ENCODE measurements around the gene PARD3B.

Gene PARD3B

GRCh38 chr2:204824751-204825453 lies 279.6 kb downstream of the PARD3B start:
- DNase-seq (ENCODE audit: low spot score) (peak; percentile 67), FAIRE-seq (no peak)

GRCh38 chr2:204825681-204826080 lies 280.4 kb downstream of the PARD3B start:
- FAIRE-seq: no peak

GRCh38 chr2:204827701-204828590 lies 282.7 kb downstream of the PARD3B start:
- no peak for DNase-seq (ENCODE audit: low spot score)
- peak; percentile 82 for FAIRE-seq

More at GRCh38 chr2:204825681-204826080, 280.4 kb downstream of the PARD3B start:
- no peak for DNase-seq (ENCODE audit: low spot score)

- FAIRE-seq (no peak), DNase-seq (ENCODE audit: low spot score) (no peak)
Measured at GRCh38 chr2:204834716-204835384, 289.6 kb downstream of the PARD3B start.

DNA sequence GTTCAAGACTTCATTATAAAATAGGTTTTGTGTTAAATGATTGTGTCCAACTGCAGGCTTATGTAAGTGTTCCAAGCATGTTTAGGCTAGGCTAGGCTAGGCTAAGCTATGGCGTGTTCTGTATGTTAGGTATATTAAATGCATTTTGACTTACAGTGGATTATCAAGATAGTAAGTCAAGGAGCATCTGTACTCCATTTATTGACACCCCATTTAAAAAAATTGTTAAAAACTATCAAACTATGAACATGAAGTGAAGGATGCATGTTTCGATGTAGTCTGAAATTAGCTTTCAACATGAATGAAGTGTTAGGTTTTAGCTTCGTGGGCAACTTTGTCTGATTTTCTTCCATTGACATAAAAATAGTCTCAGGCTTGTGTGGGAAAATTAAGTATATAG lies 290.5 kb downstream of the PARD3B start:
- FAIRE-seq (no peak), DNase-seq (ENCODE audit: low spot score) (no peak)

GRCh38 chr2:204840504-204840903 lies 295.2 kb downstream of the PARD3B start:
- DNase-seq (ENCODE audit: low spot score): no peak
- no peak for FAIRE-seq

GRCh38 chr2:204842068-204842467 lies 296.8 kb downstream of the PARD3B start:
- no peak for FAIRE-seq

DNA sequence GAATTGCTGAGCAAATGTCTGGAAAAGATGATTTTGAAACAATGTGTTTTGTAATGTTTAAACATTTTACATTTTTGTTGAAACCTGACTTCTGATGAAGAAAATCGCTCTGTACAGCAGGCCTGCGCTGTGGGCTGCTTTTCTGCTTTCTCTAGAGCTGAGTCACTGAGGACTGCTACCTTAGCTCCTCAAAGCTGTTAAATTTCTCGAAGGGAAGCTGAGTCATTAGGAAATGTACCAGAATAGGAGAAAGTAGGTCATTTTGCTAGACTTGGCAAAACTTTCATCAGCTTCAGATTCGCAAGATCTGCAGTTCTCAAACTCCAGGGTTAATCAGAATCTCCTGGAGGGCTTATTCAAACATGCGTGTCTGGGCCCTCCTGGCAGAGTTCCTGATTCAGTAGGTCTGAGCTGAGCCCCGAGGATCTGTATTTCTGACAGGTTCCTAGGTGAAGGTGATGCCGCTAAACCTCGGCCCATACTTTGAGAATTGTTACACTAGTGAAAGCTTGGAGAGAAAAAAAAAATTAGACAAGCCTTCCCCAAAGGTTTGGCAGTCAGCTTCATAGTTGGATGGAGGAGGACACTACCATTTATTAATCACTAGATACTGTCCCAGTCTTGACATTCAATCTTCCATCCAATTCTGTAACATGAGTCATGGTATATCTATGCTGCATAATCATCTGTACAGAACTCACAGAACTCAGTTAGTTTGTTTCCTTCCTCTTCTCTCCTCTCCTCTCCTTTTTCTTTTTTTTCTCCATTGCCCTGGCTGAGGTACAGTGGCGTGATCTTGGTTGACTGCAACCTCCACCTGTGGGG lies 297.6 kb downstream of the PARD3B start:
- DNase-seq (ENCODE audit: low spot score): peak; percentile 75
- peak; percentile 95 for FAIRE-seq

More at GRCh38 chr2:204842068-204842467, 296.8 kb downstream of the PARD3B start:
- no peak for DNase-seq (ENCODE audit: low spot score)

DNA sequence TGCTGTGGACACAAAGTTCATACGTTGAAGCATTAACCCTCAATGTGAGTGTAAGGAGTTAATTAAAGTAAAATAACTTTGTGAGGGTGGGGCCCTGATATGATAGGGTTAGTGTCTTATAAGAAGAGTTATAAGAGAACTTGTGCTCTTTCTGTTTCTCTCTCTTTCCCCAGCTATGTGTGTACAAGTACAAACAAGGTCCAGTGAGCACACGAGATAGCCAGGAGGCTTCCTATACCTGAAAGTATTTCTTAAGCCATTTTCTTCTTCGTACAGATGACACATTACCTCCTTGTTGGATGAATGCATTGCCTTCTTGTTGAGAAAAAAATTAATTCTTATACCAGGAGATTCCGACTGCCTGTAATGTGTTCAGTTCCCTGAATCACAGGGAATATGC lies 301.2 kb downstream of the PARD3B start:
- no peak for FAIRE-seq
- no peak for DNase-seq (ENCODE audit: low spot score)

DNA sequence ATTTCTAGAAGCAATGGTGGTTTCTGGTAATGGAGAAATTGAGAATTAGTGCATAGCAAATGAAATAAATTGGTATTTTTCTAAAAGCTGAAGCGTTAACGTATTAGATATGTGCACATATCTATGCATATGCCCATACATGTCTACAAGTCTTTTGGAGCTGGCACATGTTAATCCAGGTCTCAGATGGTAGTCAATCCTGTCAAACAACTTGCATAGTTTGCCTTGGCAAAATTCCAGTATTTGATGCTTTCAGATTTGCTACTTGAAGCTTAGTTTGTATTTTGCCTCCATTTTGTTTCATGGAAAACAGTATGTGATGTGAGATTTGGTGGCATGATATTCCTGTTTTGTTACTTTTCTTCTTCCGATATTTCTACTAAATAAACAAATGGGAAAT lies 304.6 kb downstream of the PARD3B start:
- DNase-seq (ENCODE audit: low spot score): no peak
- FAIRE-seq: no peak

- no peak for DNase-seq (ENCODE audit: low spot score)
- FAIRE-seq: no peak
Measured at GRCh38 chr2:204850581-204850980, 305.3 kb downstream of the PARD3B start.

DNA sequence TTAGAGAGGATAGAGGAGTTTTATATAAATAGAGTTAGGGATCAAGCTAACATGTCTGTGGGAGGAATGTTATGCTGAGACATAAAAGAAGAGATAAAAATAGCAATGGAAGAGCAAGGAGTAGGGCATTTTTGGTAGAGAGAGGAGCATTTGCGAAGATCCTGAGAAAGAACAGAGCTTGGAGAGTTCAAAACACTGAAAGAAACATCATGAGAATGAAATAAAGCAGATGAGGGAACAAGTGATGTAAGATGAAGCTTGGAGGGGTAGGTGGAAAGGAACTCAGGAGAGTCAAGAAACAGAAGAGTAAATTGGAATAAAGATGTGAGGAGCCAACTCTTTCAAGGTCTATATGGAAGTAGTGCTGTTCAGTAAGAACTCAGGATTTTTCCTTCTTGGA lies 308.6 kb downstream of the PARD3B start:
- no peak for FAIRE-seq
- no peak for DNase-seq (ENCODE audit: low spot score)

DNA sequence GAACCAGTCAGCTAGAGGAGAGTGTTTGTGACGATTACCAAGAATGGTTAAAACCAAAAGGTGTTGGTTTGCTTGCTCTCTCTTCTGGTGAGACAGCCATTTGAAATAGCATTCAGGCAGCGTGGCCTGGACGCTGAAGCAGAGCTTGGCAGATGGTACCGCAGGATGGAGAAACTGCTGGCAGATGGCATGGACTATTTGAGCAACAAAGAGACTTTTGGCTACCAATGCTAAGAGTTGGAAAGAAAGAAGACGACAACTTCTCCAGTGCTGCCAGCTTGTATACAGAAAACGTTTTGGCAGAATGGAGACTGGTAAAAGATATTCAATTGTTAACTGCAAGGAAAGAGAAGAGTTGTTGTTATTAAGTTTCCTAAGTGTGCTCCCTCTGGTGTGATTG lies 315.0 kb downstream of the PARD3B start:
- FAIRE-seq (no peak), DNase-seq (ENCODE audit: low spot score) (no peak)

DNA sequence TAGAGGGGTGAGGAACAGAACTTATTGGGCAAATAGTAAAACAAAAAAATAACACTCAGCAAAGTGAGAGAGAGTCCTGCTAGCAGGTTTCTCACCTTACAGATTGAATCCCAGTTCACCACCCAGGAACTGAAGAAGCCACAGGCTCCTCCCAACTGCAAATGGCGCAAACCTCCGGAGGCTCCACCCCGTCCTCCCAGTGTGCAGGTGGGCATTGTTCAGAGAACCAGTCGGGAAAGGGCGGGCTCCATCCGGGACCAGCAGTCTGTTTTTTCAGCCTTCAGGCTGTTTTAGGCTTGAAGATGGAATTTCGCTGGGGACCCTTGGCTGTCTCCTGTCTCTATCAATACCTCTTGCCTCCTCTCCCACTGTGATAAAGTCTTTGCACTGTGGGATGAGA lies 317.5 kb downstream of the PARD3B start:
- DNase-seq (ENCODE audit: low spot score) (no peak), FAIRE-seq (no peak)

DNA sequence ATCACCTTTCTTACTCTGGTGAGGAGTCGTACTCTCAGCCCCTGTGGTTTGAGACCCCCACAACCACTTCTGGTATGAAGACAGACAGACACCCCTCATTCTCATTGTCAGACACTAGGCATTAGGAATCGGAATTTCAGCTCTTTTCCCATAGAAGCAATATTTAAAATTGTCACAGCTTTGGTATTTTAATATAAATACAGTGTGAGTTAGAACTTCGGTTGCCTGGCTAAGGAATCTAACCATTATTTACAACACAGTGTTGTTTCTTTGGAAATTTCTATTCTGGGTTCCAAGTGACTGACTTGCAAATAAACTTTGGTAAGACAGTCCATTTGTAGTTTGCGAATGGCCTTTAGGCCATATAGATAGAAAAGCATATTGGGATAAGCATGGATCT lies 318.1 kb downstream of the PARD3B start:
- no peak for DNase-seq (ENCODE audit: low spot score)
- FAIRE-seq: no peak

DNA sequence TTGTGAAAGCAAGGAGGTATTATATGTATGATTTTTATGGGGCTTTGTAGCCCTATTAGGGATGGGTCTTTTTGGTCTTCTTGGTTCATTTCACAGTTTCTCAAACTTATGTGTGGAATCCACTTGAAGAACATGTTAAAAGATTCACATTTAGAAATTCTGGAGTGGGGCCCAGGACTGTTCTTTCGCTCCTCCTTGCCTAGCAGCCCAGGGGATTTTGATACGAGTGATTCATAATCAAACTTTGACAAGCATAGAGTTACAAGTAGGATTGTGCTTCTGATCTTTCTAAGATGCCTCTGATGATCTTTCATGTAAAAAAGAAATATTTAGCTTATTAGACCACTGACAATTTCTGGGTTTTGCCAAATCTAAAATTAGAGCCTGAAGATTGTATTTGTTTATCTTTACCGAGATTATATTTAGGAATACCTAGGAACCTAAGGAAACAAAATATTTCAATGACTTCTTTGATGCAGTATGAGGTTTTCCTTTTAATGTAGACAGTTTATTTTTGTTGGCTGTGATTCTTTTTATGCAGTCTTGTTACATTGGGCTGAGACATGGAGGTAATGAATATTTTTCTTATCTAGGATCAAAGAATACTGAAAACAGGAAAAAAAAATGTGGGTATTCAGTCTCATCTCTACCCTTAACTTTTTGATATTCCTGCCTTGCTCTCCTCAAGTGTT lies 324.0 kb downstream of the PARD3B start:
- no peak for FAIRE-seq
- DNase-seq (ENCODE audit: low spot score): no peak

- FAIRE-seq: no peak
Measured at GRCh38 chr2:204870053-204870452, 324.8 kb downstream of the PARD3B start.

DNA sequence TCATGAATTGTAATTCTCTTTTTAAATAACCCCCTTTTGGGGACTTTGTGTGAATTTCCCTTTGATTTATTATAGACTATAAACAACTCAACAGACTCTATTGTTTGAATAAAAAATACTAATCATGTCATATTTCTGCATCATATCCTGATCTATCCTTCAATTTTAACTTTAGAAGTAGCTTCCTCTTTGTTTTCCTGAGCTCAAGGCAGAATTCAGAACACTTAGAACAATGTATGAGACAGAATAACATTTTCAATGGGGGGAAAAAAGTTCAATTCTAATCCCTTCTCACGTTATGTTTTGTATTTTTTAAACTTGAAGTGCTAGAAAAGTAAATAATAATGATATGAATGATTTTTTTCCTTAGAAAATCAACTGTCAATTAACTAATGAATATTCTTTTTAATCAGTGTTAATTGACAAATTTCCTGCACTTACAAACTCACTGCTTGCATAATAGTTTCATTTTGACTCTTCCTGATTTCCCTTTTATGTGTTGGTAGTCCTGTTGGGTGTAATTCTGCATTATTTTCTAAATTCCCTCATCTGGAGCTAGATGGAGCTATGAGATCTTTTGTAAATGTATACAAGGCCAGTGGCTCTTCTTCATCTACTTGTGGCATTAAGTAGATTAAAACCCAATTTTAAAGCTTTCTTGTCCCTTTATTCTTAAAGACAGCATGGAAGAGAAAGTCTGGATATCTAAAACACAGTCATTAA lies 326.1 kb downstream of the PARD3B start:
- FAIRE-seq (peak; percentile 71), DNase-seq (ENCODE audit: low spot score) (peak; percentile 27)

More at GRCh38 chr2:204870053-204870452, 324.8 kb downstream of the PARD3B start:
- no peak for DNase-seq (ENCODE audit: low spot score)

GRCh38 chr2:204876311-204876710 lies 331.0 kb downstream of the PARD3B start:
- DNase-seq (ENCODE audit: low spot score): no peak

DNA sequence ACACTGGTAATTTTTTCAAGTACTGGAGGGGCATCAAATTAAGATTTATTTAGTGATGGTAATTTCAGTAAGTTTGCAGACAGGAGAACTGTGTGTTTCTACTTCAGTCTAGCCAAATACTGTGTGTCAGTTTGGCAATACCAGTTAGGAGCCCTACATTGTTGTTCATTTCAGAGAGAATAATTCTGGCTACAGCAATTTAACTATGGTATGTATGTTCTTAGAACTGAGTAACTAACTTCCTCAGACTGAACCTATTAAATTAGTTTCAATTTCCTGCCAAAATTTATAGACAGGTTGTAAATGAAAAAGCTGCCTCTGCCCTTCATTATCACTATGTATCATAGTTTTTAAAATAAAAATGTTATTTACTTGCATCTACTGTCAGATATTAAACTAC lies 332.4 kb downstream of the PARD3B start:
- FAIRE-seq (no peak), DNase-seq (ENCODE audit: low spot score) (no peak)

More at GRCh38 chr2:204876311-204876710, 331.0 kb downstream of the PARD3B start:
- no peak for FAIRE-seq

Data from RCC 7860 (cell line).